GM19438 (cell line): ENCODE data around the gene LCP1.

ENCODE experiments used
- ATAC-seq: cut with Tn5 transposase; IDR thresholded peaks from one replicate; pipeline ENCODE4 v1.9.1; 2021; ENCODE audit warnings: low read depth; ENCODE audit not compliant: unreplicated experiment

Gene LCP1

GRCh38 chr13:46131705-46132104 is 50.3 kb downstream of the LCP1 start:
- no peak for ATAC-seq

- ATAC-seq, result no peak
Measured at GRCh38 chr13:46129955-46130618, 51.9 kb downstream of the LCP1 start.

- no peak for ATAC-seq
Measured at GRCh38 chr13:46129124-46129523, 52.9 kb downstream of the LCP1 start.

GRCh38 chr13:46127358-46128023 is 54.5 kb downstream of the LCP1 start:
- no peak for ATAC-seq

GRCh38 chr13:46126552-46127357 is 55.2 kb downstream of the LCP1 start:
- ATAC-seq, result peak; percentile 71

GRCh38 chr13:46126056-46126455 is 55.9 kb downstream of the LCP1 start:
- no peak for ATAC-seq

GRCh38 chr13:46124967-46125933 is 56.7 kb downstream of the LCP1 start:
- ATAC-seq, result no peak

- ATAC-seq, result no peak
Measured at GRCh38 chr13:46124531-46124966, 57.4 kb downstream of the LCP1 start.

- no peak for ATAC-seq
Measured at GRCh38 chr13:46122304-46122703, 59.7 kb downstream of the LCP1 start.

GRCh38 chr13:46121597-46122163 is 60.3 kb downstream of the LCP1 start:
- ATAC-seq, result no peak

- ATAC-seq, result no peak
Measured at GRCh38 chr13:46121033-46121432, 60.9 kb downstream of the LCP1 start.

GRCh38 chr13:46119883-46120614 is 61.9 kb downstream of the LCP1 start:
- no peak for ATAC-seq

GRCh38 chr13:46116653-46117502 is 65.1 kb downstream of the LCP1 start:
- no peak for ATAC-seq

- ATAC-seq, result no peak
Measured at GRCh38 chr13:46114613-46115012, 67.4 kb downstream of the LCP1 start.

GRCh38 chr13:46113596-46113995 is 68.4 kb downstream of the LCP1 start:
- ATAC-seq, result no peak

- ATAC-seq, result no peak
Measured at GRCh38 chr13:46111151-46111550, 70.8 kb downstream of the LCP1 start.

- no peak for ATAC-seq
Measured at GRCh38 chr13:46109451-46109850, 72.5 kb downstream of the LCP1 start.

- ATAC-seq, result no peak
Measured at GRCh38 chr13:46106839-46107371, 75.1 kb downstream of the LCP1 start.
